GM12878 (cell line): ENCODE measurements around the gene DNAH5. TPM values are rescaled to one million over a fixed set of nuclear protein-coding genes. Genes with fewer than 3 reads are reported as not detected.

Experiments
- ATAC-seq: fragments of 200-7000 bp; cut with Tn5 transposase; 3 replicates; pipeline ENCODE4 v1.9.1; 2020; ENCODE audit warnings: mild to moderate bottlenecking, moderate library complexity
- BruUV-seq: library from RNA; stranded (reverse); fragments of 400-500 nt; replicated peaks from 2 replicates; lab custom pipeline; 2021; lab: Mats Ljungman, UMichigan
- CTCF ChIA-PET: fragments of 300-600 bp; sonication (Branson Sonifier 250); formaldehyde crosslinking; extraction: SDS; loops from one replicate; lab custom pipeline; 2021; ENCODE audit warnings: inconsistent platforms; lab: Yijun Ruan, JAX
- POLR2A ChIA-PET: fragments of 350-600 bp; formaldehyde crosslinking; extraction: SDS; loops from one replicate; lab custom pipeline; 2021; ENCODE audit warnings: inconsistent platforms; lab: Charles Lee
- RAD21 ChIA-PET: fragments of 300-600 bp; sonication (Branson Sonifier 250); formaldehyde crosslinking; loops from one replicate; lab custom pipeline; 2023; ENCODE audit warnings: antibody characterized with exemption; ENCODE audit not compliant: unreplicated experiment; lab: Charles Lee
- SMC1A ChIA-PET: fragments of 300-600 bp; sonication (Branson Sonifier 250); formaldehyde crosslinking; loops from one replicate; lab custom pipeline; 2023; ENCODE audit not compliant: unreplicated experiment, uncharacterized antibody; lab: Charles Lee
- DNase-seq: peaks from one replicate; pipeline ENCODE4 v3.0.0-alpha.2; 2011; ENCODE audit warnings: low read depth, low spot score
- FAIRE-seq: peaks from 3 replicates; lab custom pipeline; 2011; peaks lifted over from hg19 to GRCh38; lab: Jason Lieb, UNC
- H2AFZ ChIP-seq: 2 replicates; pipeline ENCODE4 v1.6.0; 2011; ENCODE audit warnings: low read depth, low read length, control low read depth; ENCODE audit not compliant: control insufficient read depth
- H3K27ac ChIP-seq: 2 replicates; pipeline ENCODE4 v1.5.1; 2011; ENCODE audit warnings: control low read depth; ENCODE audit not compliant: control insufficient read depth, insufficient read depth
- H3K27me3 ChIP-seq, 2 experiments: replicated peaks in 1 of 2; 2 replicates each; pipeline versions ENCODE4 v1.6.0 to v1.6.1; 2011; ENCODE audit warnings: low read length in 1 of 2; ENCODE audit not compliant: control insufficient read depth in 2 of 2, insufficient read depth in 2 of 2
- H3K36me3 ChIP-seq, 2 experiments: 2 replicates each; pipeline ENCODE4 v1.5.1; 2011; ENCODE audit warnings: low read length in 1 of 2; ENCODE audit not compliant: control insufficient read depth in 2 of 2, insufficient read depth in 2 of 2
- H3K4me1 ChIP-seq: 2 replicates; pipeline ENCODE4 v1.6.1; 2011; ENCODE audit warnings: mild to moderate bottlenecking, low read length, moderate library complexity, mixed read lengths; ENCODE audit not compliant: control insufficient read depth, insufficient read depth
- H3K4me2 ChIP-seq: 2 replicates; pipeline ENCODE4 v1.6.0; 2011; ENCODE audit warnings: control low read depth; ENCODE audit not compliant: control insufficient read depth, insufficient read depth
- H3K4me3 ChIP-seq: fragments of 200-600 bp; sonication (generic); 2 replicates; pipeline ENCODE4 v1.5.1; 2016
- H3K79me2 ChIP-seq: 2 replicates; pipeline ENCODE4 v1.6.0; 2011; ENCODE audit warnings: low read length; ENCODE audit not compliant: control insufficient read depth, insufficient read depth
- H3K9ac ChIP-seq: 2 replicates; pipeline ENCODE4 v1.8.0; 2011; ENCODE audit warnings: low read length, control low read depth, mixed read lengths; ENCODE audit not compliant: control insufficient read depth, insufficient read depth
- H3K9me3 ChIP-seq: replicated peaks from 3 replicates; pipeline ENCODE4 v1.5.1; 2011; ENCODE audit warnings: mild to moderate bottlenecking, low read length; ENCODE audit not compliant: control insufficient read depth, insufficient read depth
- H4K20me1 ChIP-seq: 2 replicates; pipeline ENCODE4 v1.6.0; 2011; ENCODE audit not compliant: control insufficient read depth, insufficient read depth
- CHD4 ChIP-seq: fragments of 200-600 bp; sonication (generic); IDR thresholded peaks from 2 replicates; pipeline ENCODE4 v1.6.1; 2016; ENCODE audit warnings: mild to moderate bottlenecking
- DPF2 ChIP-seq: fragments of 450-650 bp; IDR thresholded peaks from 2 replicates; pipeline ENCODE4 v1.6.1; 2017; ENCODE audit warnings: mild to moderate bottlenecking
- E2F4 ChIP-seq: IDR thresholded peaks from 2 replicates; pipeline ENCODE4 v1.6.1; 2012; ENCODE audit warnings: low read depth, low read length, improper control_type of control experiment
- GABPA ChIP-seq: IDR thresholded peaks from 2 replicates; pipeline ENCODE4 v1.6.1; 2014; ENCODE audit warnings: antibody characterized with exemption, low read depth, mild to moderate bottlenecking, inconsistent platforms
- JUNB ChIP-seq: IDR thresholded peaks from 2 replicates; pipeline ENCODE4 v1.6.1; 2016; ENCODE audit warnings: antibody characterized with exemption, mild to moderate bottlenecking
- MEF2B ChIP-seq: fragments of 450-650 bp; IDR thresholded peaks from 2 replicates; pipeline ENCODE4 v1.6.1; 2018; ENCODE audit warnings: mild to moderate bottlenecking, moderate library complexity; ENCODE audit not compliant: partially characterized antibody, poor library complexity, severe bottlenecking
- MXI1 ChIP-seq: fragments of 150-350 bp; IDR thresholded peaks from 2 replicates; pipeline ENCODE4 v1.6.1; 2011; ENCODE audit warnings: low read depth, mild to moderate bottlenecking, inconsistent platforms, low read length, improper control_type of control experiment
- NFYA ChIP-seq: IDR thresholded peaks from 2 replicates; pipeline ENCODE4 v1.6.1; 2011; ENCODE audit warnings: low read depth, mild to moderate bottlenecking, low read length, improper control_type of control experiment, borderline replicate concordance
- POLR2AphosphoS2 ChIP-seq: IDR thresholded peaks from 2 replicates; pipeline ENCODE4 v1.6.1; 2011; ENCODE audit warnings: low read depth, mild to moderate bottlenecking, low read length, improper control_type of control experiment, moderate library complexity
- RELA ChIP-seq: fragments of 450-650 bp; IDR thresholded peaks from 2 replicates; pipeline ENCODE4 v1.8.0; 2014; ENCODE audit warnings: borderline replicate concordance; ENCODE audit not compliant: partially characterized antibody
- RFX5 ChIP-seq: IDR thresholded peaks from 2 replicates; pipeline ENCODE4 v1.6.1; 2011; ENCODE audit warnings: low read depth, low read length, improper control_type of control experiment
- STAT1 ChIP-seq: fragments of 450-650 bp; conservative IDR thresholded peaks from 2 replicates; pipeline ENCODE4 v1.6.1; 2014; ENCODE audit warnings: antibody characterized with exemption, mild to moderate bottlenecking
- TCF3 ChIP-seq: IDR thresholded peaks from 2 replicates; pipeline ENCODE4 v1.6.1; 2012; ENCODE audit warnings: low read depth, mild to moderate bottlenecking, low read length, borderline replicate concordance; ENCODE audit not compliant: insufficient read depth
- ZSCAN29 ChIP-seq: fragments of 450-650 bp; IDR thresholded peaks from 2 replicates; pipeline ENCODE4 v1.6.1; 2017; ENCODE audit warnings: mild to moderate bottlenecking, moderate library complexity
- WGBS: methylation state at CpG from one replicate; pipeline ENCODE4 v1.1.6; 2016; ENCODE audit warnings: low lambda C conversion rate; ENCODE audit not compliant: insufficient replicate concordance, insufficient coverage; ENCODE audit errors: missing lambda C conversion rate; 5-methylcytosine and 5-hydroxymethylcytosine counted together
- in situ Hi-C: fragments of 300-500 bp; cut with MboI; formaldehyde crosslinking; loops from 9 replicates; pipeline ENCODE4 v1.14.3; 2018; ENCODE audit warnings: mixed read lengths
- intact Hi-C: fragments of 100-400 bp; cut with micrococcal nuclease; formaldehyde crosslinking; loops from one replicate; pipeline ENCODE4 v1.14.2; 2022; ENCODE audit not compliant: unreplicated experiment
- polyA plus RNA-seq, 11 experiments: library from polyadenylated mRNA; depleted of rRNA in 4 of 11; unstranded in 6 of 11; stranded (reverse) in 5 of 11; fragments of >200 nt; fragmentation: Nextera tagmentation in 4 of 11; fragmentation: Illumina TruSeq in 1 of 11; extraction: Ambion mirVana in 4 of 11; extraction: Trizol in 1 of 11; gene quantifications; 1 replicate in 1 of 11; 2 replicates in 10 of 11; pipeline versions ENCODE4 v1.2.1 to v1.2.3, GENCODE V29; 2011 to 2016; ENCODE audit warnings: inconsistent platforms in 2 of 11, missing spikeins in 2 of 11, low read depth in 1 of 11
- total RNA-seq, 4 experiments: library from RNA; depleted of rRNA in 3 of 4; stranded (reverse); fragments of >200 nt in 3 of 4; fragmentation: Illumina TruSeq in 1 of 4; extraction: Trizol in 1 of 4; gene quantifications; 2 replicates each; pipeline versions ENCODE4 v1.2.1 to v1.2.3, GENCODE V29; 2013 to 2021

DNAH5 gene
- total and polyA plus RNA-seq, 10 of the 15 experiments (the other 5 are each of a cell fraction or from before 2014, with no cell fraction given): under 0.01 to 0.30 (median 0.07) TPM; not detected in 7

DNA sequence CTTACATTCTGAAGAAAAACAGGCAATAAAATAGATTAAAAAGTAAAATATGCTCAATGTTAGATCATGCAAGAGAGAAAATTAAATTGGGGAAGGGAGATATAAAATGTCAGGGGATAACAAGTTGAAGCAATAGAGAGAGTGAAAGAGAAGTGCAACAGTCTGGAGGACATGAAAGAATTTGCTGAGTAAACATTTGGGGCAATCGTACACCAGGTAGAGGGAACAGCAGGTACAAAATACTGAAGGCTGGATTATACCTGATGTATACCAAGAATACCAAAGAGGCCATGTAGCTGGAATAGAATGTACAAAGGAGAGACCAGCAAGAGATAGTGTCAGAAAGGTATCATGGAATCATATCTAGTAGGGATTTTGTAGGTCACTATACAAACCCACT is 300.8 kb downstream of the DNAH5 start:
- no peak for FAIRE-seq
- POLR2A ChIA-PET: no interaction called here

More for the DNA sequence above, 300.8 kb downstream of the DNAH5 start:
- ATAC-seq: no peak
- intact Hi-C loops (no loop called here), in situ Hi-C loops (no loop called here)
- Histone ChIP-seq H3K9ac (no peak overlapping the region), H4K20me1 (no peaks in the 10 kb centered on the region), H2AFZ (no peak overlapping the region), H3K4me1 (no peaks in the 10 kb centered on the region), H3K27ac (no peak overlapping the region), H3K4me3 (no peak overlapping the region), H3K36me3 (no peaks in the 10 kb centered on the region), H3K79me2 (no peaks in the 10 kb centered on the region), H3K27me3 (no peaks in the 10 kb centered on the region), H3K9me3 (no peaks in the 10 kb centered on the region), H3K4me2 (no peak overlapping the region)
- ChIA-PET CTCF (no interaction called here), RAD21 (no interaction called here), SMC1A (interaction anchor here (0.9 kb wide), 1 partner anchor 10 kb away, joined by 4 read pairs; no protein-coding TSS in a partner anchor)
- WGBS: 20% methylated on average over 1 of the region's 1 CpG
- DNase-seq: no peak
- no TSS peak for BruUV-seq
- TF ChIP-seq CHD4: no peak
- TF ChIP-seq RFX5: no peak
- TF ChIP-seq POLR2AphosphoS2: no peak
- no peak for TF ChIP-seq ZSCAN29
- no peak for TF ChIP-seq RELA
- no peak for TF ChIP-seq JUNB
- no peak for TF ChIP-seq STAT1
- no peak for TF ChIP-seq NFYA
- TF ChIP-seq TCF3: no peak
- TF ChIP-seq MXI1: no peak
- no peak for TF ChIP-seq MEF2B
- no peak for TF ChIP-seq DPF2
- TF ChIP-seq GABPA: no peak
- no peak for TF ChIP-seq E2F4
